Hematopoietic multipotent progenitor cell treated with erythropoietin and hydrocortisone succinate and interleukin-3 and kit ligand, for 4 days (in vitro differentiated cells): Measurements from ENCODE around the gene CARS2.
A peak's percentile ranks its signal among the peaks of the same experiment; 100 is the strongest.
"Not testable (repeated sequence)": the region's sequence is repeated elsewhere in the genome, so short reads cannot be mapped to it uniquely, and the experiment has no call there.

Experiments used
- DNase-seq: peaks from one replicate; pipeline ENCODE4 v3.0.0-alpha.2; 2015

The CARS2 gene

GRCh38 chr13:110705826-110706569 is at the start of gene CARS2:
TSS of gene CARS2 (minus strand) at chr13:110706116. CDS start at chr13:110706093, 23 bp downstream.
- DNase-seq = peak; percentile 99

GRCh38 chr13:110748271-110748670 is 42.4 kb upstream of the CARS2 start:
- no peak for DNase-seq

DNA sequence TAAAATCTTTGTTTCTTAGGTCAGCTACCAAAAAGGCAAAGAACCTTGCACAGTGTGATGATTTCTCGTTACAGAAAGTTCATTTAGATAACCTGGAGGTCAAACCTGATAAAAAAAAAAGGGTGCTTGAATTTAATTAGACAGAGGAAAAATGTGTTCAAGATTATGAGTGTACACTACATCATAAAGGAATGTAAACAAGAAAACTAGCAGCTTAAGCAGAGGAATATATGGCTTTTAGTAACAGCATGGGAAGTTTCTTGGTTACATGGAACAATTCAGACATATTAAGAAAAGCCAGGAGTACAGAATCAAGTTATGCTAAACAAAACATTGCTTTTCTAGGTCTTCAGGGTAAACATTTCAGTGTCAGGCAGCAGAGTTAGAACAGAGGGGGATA is 40.5 kb upstream of the CARS2 start:
- no peak for DNase-seq

DNA sequence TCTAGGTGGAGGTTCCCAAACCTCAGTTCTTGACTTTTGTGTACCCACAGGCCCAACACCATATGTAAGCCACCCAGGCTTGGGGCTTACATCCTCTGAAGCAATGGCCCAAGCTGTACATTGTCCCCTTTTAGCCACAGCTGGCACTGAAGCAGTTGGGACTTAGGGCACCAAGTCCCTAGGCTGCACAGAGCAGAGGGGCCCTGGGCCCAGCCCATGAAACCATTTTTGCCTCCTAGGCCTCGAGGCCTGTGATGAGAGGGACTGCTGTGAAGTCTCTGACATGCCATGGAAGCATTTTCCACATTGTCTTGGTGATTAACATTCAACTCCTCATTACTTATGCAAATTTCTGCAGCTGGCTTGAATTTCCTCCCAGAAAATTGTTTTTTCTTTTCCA is 37.8 kb upstream of the CARS2 start:
- no peak for DNase-seq

- no peak for DNase-seq
Observed at GRCh38 chr13:110737555-110737954, 31.6 kb upstream of the CARS2 start.

GRCh38 chr13:110734561-110734960 is 28.6 kb upstream of the CARS2 start:
- DNase-seq = no peak

GRCh38 chr13:110731072-110731471 is 25.2 kb upstream of the CARS2 start:
- no peak for DNase-seq

DNA sequence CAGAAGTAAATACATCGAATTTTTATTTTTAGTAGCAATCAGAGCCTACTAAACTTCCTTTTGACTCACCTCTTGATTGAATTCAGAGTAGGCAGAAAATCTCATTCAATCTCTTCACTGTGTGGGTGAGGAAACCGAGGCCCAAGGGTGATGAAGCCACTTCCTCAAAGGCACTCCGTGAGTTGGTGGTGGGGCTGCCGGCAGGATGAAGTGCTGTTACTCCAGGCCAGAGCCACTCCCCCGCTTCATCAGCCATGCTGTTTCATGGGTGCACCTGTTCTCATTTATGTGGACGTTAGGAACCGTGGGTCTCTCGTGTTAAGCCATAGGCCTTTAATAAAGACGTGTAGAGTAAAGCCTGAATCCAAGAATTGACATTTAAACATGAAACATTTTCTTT is 20.8 kb upstream of the CARS2 start:
- DNase-seq = peak; percentile 13

DNA sequence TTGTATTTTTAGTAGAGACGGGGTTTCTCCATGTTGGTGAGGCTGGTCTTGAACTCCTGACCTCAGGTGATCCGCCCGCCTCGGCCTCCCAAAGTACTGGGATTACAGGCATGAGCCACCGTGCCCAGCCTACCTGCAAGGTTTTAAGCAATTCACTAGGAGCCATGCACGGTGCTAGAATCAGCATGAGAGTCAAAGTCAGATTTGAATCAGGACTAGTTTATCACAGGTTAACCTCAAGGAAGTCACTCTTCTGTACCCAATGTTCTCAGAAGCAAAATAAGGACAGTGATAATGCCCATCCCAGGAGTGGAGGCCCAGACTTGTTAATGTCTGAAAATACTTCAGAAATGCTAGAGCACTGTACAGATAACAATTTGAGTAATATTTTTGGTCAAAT is 20.2 kb upstream of the CARS2 start:
- not testable (repeated sequence) for DNase-seq

GRCh38 chr13:110723598-110723997 is 17.7 kb upstream of the CARS2 start:
- no peak for DNase-seq

DNA sequence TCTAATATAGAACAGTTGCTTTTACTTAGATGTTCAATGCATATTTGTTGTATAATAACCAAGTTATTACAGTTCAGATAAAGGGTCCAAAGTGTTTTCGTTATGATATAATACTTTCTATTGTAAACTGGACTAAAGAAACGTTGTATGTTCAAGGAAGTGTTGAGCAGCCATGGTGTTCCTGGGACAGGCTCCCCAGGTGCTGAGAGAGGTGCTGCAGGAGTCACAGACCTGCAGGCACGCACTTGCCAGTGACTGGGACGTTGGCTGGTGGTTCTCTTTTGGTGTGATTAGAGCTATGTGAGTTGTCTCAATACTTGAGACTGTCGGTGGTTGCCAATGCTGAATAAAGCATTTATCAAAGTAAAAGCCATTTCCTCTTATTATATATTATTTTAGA is 17.1 kb upstream of the CARS2 start:
- DNase-seq = no peak

DNA sequence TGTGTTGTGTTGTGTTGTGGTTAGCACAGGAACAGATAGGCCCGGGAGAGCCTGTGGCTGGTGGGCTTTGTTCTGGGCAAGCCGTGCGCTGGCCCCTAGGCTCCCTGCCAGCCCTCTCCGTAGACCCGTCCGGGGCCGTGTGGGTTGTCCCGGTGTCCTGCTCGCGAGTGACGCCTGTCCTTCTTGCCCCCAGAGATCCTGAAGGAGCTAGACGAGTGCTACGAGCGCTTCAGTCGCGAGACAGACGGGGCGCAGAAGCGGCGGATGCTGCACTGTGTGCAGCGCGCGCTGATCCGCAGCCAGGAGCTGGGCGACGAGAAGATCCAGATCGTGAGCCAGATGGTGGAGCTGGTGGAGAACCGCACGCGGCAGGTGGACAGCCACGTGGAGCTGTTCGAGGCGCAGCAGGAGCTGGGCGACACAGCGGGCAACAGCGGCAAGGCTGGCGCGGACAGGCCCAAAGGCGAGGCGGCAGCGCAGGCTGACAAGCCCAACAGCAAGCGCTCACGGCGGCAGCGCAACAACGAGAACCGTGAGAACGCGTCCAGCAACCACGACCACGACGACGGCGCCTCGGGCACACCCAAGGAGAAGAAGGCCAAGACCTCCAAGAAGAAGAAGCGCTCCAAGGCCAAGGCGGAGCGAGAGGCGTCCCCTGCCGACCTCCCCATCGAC is 13.3 kb upstream of the CARS2 start:
- no peak for DNase-seq

DNA sequence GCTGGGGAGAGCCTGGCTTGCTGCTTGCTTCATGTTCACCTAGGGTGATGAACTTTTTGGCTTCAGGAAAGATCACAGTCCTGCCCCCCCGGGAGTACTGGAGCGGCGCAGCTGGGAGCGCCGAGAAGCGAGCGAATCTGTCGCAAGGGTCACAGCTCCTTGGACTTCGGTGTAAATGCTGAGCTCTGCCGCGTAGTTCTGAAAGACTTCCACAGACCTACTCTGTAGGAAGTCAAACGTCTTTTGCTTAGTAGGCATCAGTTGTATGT is 10.3 kb upstream of the CARS2 start:
- peak; percentile 40 for DNase-seq

DNA sequence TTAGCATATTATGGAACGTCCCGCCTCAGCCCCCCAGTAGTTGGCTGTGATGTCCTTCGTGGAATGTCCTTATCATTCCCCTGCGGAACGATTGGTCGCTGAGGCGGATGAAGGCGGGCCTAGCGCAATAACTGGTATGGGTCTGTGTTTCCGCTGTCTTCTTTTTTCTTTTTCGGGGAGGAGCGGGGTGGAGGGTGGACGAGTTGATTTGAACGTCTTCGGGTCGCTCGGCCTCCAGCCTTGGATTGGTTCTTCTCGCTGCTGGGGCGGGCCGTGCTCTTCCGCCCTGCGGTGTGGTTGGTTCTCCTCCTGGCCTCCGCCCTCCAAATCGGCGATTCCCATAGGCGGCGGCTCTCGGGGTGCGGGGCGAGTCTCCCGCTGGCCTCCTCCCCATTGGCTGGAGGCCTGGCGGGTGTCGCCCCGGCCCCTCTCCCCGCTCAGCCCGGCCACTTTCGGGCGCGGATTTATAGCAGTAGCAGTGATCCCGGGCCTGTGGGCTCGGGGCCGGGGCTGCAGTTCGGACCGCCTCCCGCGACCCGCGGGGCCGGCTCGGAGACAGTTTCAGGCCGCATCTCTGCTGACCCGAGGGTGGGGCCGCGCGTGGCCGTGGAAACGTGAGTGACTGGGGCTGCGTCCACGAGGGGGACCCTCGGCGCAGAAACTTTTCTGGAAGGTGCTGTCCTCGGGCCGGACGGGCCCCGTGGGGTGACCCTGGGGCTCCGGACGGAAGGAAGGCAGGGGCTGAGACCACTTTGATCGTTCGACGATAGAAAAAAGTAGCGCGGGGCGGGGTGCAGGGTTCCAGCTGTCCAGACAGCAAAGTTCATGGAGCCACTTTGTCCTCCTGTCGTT is 9.7 kb upstream of the CARS2 start:
- peak; percentile 100 for DNase-seq

- DNase-seq = peak; percentile 68
Observed at GRCh38 chr13:110714797-110715394, 9.0 kb upstream of the CARS2 start.

- peak; percentile 75 for DNase-seq
Observed at GRCh38 chr13:110713981-110714796, 8.3 kb upstream of the CARS2 start.

- no peak for DNase-seq
Observed at GRCh38 chr13:110713642-110713952, 7.7 kb upstream of the CARS2 start, which contains the start of gene ING1. TSS of gene ING1 (plus strand) at chr13:110713700. CDS start at chr13:110714150, 450 bp downstream.

GRCh38 chr13:110712849-110713641 is 7.1 kb upstream of the CARS2 start:
- DNase-seq = peak; percentile 100

- DNase-seq = peak; percentile 95
Observed at GRCh38 chr13:110712081-110712848, 6.3 kb upstream of the CARS2 start.

GRCh38 chr13:110706570-110707372 is 855 bp upstream of the CARS2 start:
- no peak for DNase-seq
